H9 (cell line): ENCODE data around the gene ANKRD12. TPM values are rescaled to one million over a fixed set of nuclear protein-coding genes. Genes with fewer than 3 reads are reported as not detected.

Source experiments
- DNase-seq: peaks from one replicate; pipeline ENCODE4 v3.0.0-alpha.2; 2017
- H2AFZ ChIP-seq: one replicate; pipeline ENCODE4 v1.6.1; 2013; ENCODE audit warnings: mild to moderate bottlenecking, low read length, control low read depth, moderate library complexity
- H2AK5ac ChIP-seq: 2 replicates; pipeline ENCODE4 v1.6.1; 2013; ENCODE audit warnings: low read length, control low read depth, mixed read lengths; ENCODE audit not compliant: insufficient read length
- H2BK120ac ChIP-seq: one replicate; pipeline ENCODE4 v1.6.1; 2013; ENCODE audit warnings: low read depth, mild to moderate bottlenecking, low read length, control low read depth, inconsistent platforms; ENCODE audit not compliant: poor library complexity, severe bottlenecking
- H2BK12ac ChIP-seq: 2 replicates; pipeline ENCODE4 v1.6.1; 2013; ENCODE audit warnings: low read length, control low read depth, mixed read lengths, low read depth; ENCODE audit not compliant: insufficient read length
- H2BK15ac ChIP-seq: 2 replicates; pipeline ENCODE4 v1.6.1; 2013; ENCODE audit warnings: low read depth, low read length, control low read depth
- H2BK20ac ChIP-seq: one replicate; pipeline ENCODE4 v1.6.1; 2013; ENCODE audit warnings: low read depth, mild to moderate bottlenecking, low read length, control low read depth, inconsistent platforms; ENCODE audit not compliant: poor library complexity, severe bottlenecking
- H2BK5ac ChIP-seq: 2 replicates; pipeline ENCODE4 v1.6.1; 2013; ENCODE audit warnings: low read length, control low read depth, mixed read lengths; ENCODE audit not compliant: insufficient read length
- H3K14ac ChIP-seq: 2 replicates; pipeline ENCODE4 v1.6.1; 2013; ENCODE audit warnings: low read length, control low read depth; ENCODE audit not compliant: insufficient read depth
- H3K18ac ChIP-seq: 2 replicates; pipeline ENCODE4 v1.6.1; 2013; ENCODE audit warnings: low read depth, mild to moderate bottlenecking, mixed read lengths, low read length, control low read depth; ENCODE audit not compliant: insufficient read length
- H3K23ac ChIP-seq: 2 replicates; pipeline ENCODE4 v1.6.1; 2013; ENCODE audit warnings: low read length, control low read depth, mixed read lengths, low read depth; ENCODE audit not compliant: insufficient read length
- H3K23me2 ChIP-seq: 2 replicates; pipeline ENCODE4 v1.6.1; 2013; ENCODE audit warnings: low read depth, mild to moderate bottlenecking, mixed read lengths, low read length, control low read depth; ENCODE audit not compliant: insufficient read length, poor library complexity, severe bottlenecking
- H3K27ac ChIP-seq: 2 replicates; pipeline ENCODE4 v1.5.1; 2013; ENCODE audit warnings: low read length, control low read depth, mixed read lengths, low read depth; ENCODE audit not compliant: insufficient read length
- H3K27me3 ChIP-seq: 2 replicates; pipeline ENCODE4 v1.6.1; 2013; ENCODE audit warnings: low read length, control low read depth, inconsistent platforms; ENCODE audit not compliant: insufficient read depth
- H3K4ac ChIP-seq: 2 replicates; pipeline ENCODE4 v1.6.1; 2013; ENCODE audit warnings: low read depth, mild to moderate bottlenecking, control low read depth, inconsistent platforms, low read length, moderate library complexity
- H3K4me1 ChIP-seq: 2 replicates; pipeline ENCODE4 v1.6.1; 2013; ENCODE audit warnings: low read length, control low read depth, inconsistent platforms; ENCODE audit not compliant: insufficient read depth
- H3K4me2 ChIP-seq: 2 replicates; pipeline ENCODE4 v1.6.1; 2013; ENCODE audit warnings: low read length, control low read depth, mixed read lengths; ENCODE audit not compliant: insufficient read length, insufficient read depth
- H3K56ac ChIP-seq: 2 replicates; pipeline ENCODE4 v1.6.1; 2013; ENCODE audit warnings: low read depth, mild to moderate bottlenecking, mixed read lengths, low read length, control low read depth; ENCODE audit not compliant: insufficient read length
- H3K79me1 ChIP-seq: 2 replicates; pipeline ENCODE4 v1.6.1; 2013; ENCODE audit warnings: low read depth, mild to moderate bottlenecking, moderate library complexity, low read length, control low read depth, inconsistent platforms; ENCODE audit not compliant: insufficient read depth, poor library complexity, severe bottlenecking
- H3K79me2 ChIP-seq: 2 replicates; pipeline ENCODE4 v1.6.1; 2013; ENCODE audit warnings: low read length, control low read depth, inconsistent platforms; ENCODE audit not compliant: insufficient read depth
- H3K9ac ChIP-seq: 2 replicates; pipeline ENCODE4 v1.6.1; 2013; ENCODE audit warnings: low read length, control low read depth, mixed read lengths; ENCODE audit not compliant: insufficient read length; ENCODE audit errors: extremely low read depth
- H3K9me3 ChIP-seq: one replicate; pipeline ENCODE4 v1.6.1; 2013; ENCODE audit warnings: low read depth, low read length, inconsistent platforms; ENCODE audit not compliant: control insufficient read depth
- H3T11ph ChIP-seq: one replicate; pipeline ENCODE4 v1.6.1; 2013; ENCODE audit warnings: mild to moderate bottlenecking, low read length, control low read depth, inconsistent platforms
- H4K20me1 ChIP-seq: one replicate; pipeline ENCODE4 v1.6.1; 2013; ENCODE audit not compliant: control insufficient read depth, insufficient read length, insufficient read depth
- H4K5ac ChIP-seq: 2 replicates; pipeline ENCODE4 v1.6.1; 2013; ENCODE audit warnings: low read depth, mild to moderate bottlenecking, mixed read lengths, low read length, control low read depth; ENCODE audit not compliant: insufficient read length
- H4K8ac ChIP-seq: replicated peaks from 2 replicates; pipeline ENCODE4 v1.6.1; 2013; ENCODE audit warnings: low read length, control low read depth, mixed read lengths, low read depth; ENCODE audit not compliant: insufficient read length
- H4K91ac ChIP-seq: 2 replicates; pipeline ENCODE4 v1.6.1; 2013; ENCODE audit warnings: low read depth, mild to moderate bottlenecking, moderate library complexity, mixed read lengths, low read length, control low read depth; ENCODE audit not compliant: insufficient read length
- H3K27ac Mint-ChIP-seq, 3 experiments: 2 replicates in 2 of 3; 3 replicates in 1 of 3; pipeline ENCODE4 v1.8.0; 2020 to 2021; ENCODE audit warnings: mixed read lengths in 3 of 3, mild to moderate bottlenecking in 1 of 3, moderate library complexity in 1 of 3
- H3K27me3 Mint-ChIP-seq: 2 replicates; pipeline ENCODE4 v1.8.0; 2021; ENCODE audit warnings: low read depth, mild to moderate bottlenecking, moderate library complexity, mixed read lengths
- H3K36me3 Mint-ChIP-seq, 3 experiments: 2 replicates in 2 of 3; 3 replicates in 1 of 3; pipeline ENCODE4 v1.8.0; 2020 to 2021; ENCODE audit warnings: low read depth in 3 of 3, mixed read lengths in 3 of 3; ENCODE audit not compliant: insufficient read depth in 1 of 3
- H3K4me1 Mint-ChIP-seq, 2 experiments: 2 replicates each; pipeline ENCODE4 v1.8.0; 2020; ENCODE audit warnings: mixed read lengths in 2 of 2
- H3K4me3 Mint-ChIP-seq, 2 experiments: 2 replicates in 1 of 2; 3 replicates in 1 of 2; pipeline ENCODE4 v1.8.0; 2020 to 2021; ENCODE audit warnings: mild to moderate bottlenecking in 2 of 2, mixed read lengths in 2 of 2, moderate library complexity in 1 of 2
- H3K9me3 Mint-ChIP-seq, 2 experiments: 2 replicates in 1 of 2; 3 replicates in 1 of 2; pipeline ENCODE4 v1.8.0; 2020; ENCODE audit warnings: mild to moderate bottlenecking in 2 of 2, mixed read lengths in 2 of 2, moderate library complexity in 1 of 2
- CTCF ChIP-seq: fragments of 200-600 bp; sonication (generic); conservative IDR thresholded peaks from 3 replicates; pipeline ENCODE4 v1.8.0; 2021; ENCODE audit warnings: antibody characterized with exemption, mild to moderate bottlenecking
- WGBS: extraction: QIAGEN DNeasy Blood & Tissue Kit; methylation state at CpG from one replicate; pipeline ENCODE4 v1.1.7; 2013; ENCODE audit warnings: missing lambda C conversion rate, low lambda C conversion rate, mixed read lengths; ENCODE audit not compliant: insufficient read length; ENCODE audit errors: extremely low coverage; 5-methylcytosine and 5-hydroxymethylcytosine counted together
- total RNA-seq: library from RNA; stranded (reverse); gene quantifications from 2 replicates; pipeline ENCODE4 v1.2.1, GENCODE V29; 2021

Gene ANKRD12
- total RNA-seq, 1 experiment from 2014 or later = 38.9 TPM

DNA sequence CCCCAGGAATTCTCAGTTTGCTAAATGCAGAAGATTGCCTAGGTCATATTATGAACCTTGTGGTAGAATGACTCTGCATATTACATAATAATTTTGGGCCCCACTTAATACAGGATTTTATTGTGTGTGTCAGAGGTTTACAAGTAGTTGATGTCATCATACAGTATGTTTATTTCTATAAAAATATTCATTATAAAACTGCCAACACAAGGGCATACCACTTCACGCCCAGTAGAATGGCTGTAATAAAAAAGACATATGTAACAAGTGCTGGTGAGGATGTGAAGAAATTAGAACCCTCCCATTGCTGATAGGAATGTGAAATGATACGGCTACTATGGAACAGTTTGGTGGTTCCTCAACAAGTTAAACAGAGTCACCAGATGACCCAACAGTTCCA, 136.6 kb downstream of the ANKRD12 start:
- Histone ChIP-seq H3K14ac (no peak overlapping the region), H3K9me3 (no peaks in the 10 kb centered on the region), H2BK120ac (no peak overlapping the region), H3K56ac (no peak overlapping the region), H4K91ac (no peak overlapping the region), H3K79me2 (no peaks in the 10 kb centered on the region), H2BK5ac (no peak overlapping the region), H3K79me1 (no peaks in the 10 kb centered on the region), H3K27ac (no peak overlapping the region), H2AFZ (no peak overlapping the region), H2BK15ac (no peak overlapping the region), H3K27me3 (no peaks in the 10 kb centered on the region), H4K20me1 (no peaks in the 10 kb centered on the region), H3T11ph (no peak overlapping the region), H3K23me2 (no peaks in the 10 kb centered on the region), H3K23ac (no peak overlapping the region), H2AK5ac (no peak overlapping the region), H3K4ac (no peak overlapping the region), H3K18ac (no peak overlapping the region), H2BK12ac (no peak overlapping the region), H2BK20ac (no peak overlapping the region), H3K9ac (no peak overlapping the region), H3K4me2 (no peak overlapping the region), H3K4me1 (no peaks in the 10 kb centered on the region), H4K8ac (no peak overlapping the region), H4K5ac (no peak overlapping the region)
- no CpG with 5 or more reads among the region's 2 CpGs for WGBS
- TF ChIP-seq CTCF = no peak
- peaks cover 13 to 44% (median 42%) of the 10 kb centered on the region in 3 experiments for H3K36me3 Mint-ChIP-seq
- H3K9me3 Mint-ChIP-seq = peaks cover 4 to 5% of the 10 kb centered on the region in 2 experiments; a peak in 4 of 5 replicates
- H3K27ac Mint-ChIP-seq = no peak overlapping the region
- no peak overlapping the region for H3K4me3 Mint-ChIP-seq
- H3K27me3 Mint-ChIP-seq = no peaks in the 10 kb centered on the region
- DNase-seq = no peak
- H3K4me1 Mint-ChIP-seq = no peaks in the 10 kb centered on the region
